GM19351 (cell line): ENCODE data around the gene RIPPLY1.
"Not testable (repeated sequence)": the region's sequence is repeated elsewhere in the genome, so short reads cannot be mapped to it uniquely, and the experiment has no call there.

Experiments used
- ATAC-seq: cut with Tn5 transposase; IDR thresholded peaks from one replicate; pipeline ENCODE4 v1.9.1; 2021; ENCODE audit warnings: mild to moderate bottlenecking, moderate library complexity; ENCODE audit not compliant: unreplicated experiment

Gene RIPPLY1

DNA sequence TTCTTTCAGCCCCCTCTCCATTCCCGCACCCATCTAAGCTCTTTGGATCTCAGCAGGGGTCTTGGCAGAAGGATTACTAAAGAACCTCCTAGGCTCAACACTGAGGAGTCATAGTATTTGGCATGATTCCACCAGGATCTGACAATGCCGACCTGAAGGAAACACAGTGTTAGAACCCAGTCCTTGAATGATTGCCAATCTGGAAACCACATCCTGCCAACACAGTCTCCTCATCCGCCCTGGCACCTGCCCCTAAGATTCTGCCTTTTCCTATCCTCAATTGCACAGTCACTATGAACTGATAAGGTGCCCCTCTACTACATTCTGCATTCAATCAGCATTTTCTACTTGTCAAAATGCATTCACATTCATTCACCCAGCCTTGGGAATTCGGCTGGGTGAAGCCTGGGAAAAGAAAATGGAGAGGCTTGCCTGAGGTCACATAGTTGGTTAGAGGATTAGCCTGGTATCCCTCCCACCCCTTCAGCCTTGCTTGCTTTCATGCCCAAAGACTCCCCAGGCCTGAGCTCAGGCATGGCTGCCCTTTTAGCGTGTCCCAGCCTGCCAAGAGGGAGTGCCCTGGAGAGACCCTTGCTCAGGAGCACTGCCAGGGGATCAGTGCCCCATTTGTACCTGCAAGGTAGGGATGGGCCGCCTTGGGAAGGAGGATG lies 14.8 kb upstream of the RIPPLY1 start:
- ATAC-seq, result no peak

DNA sequence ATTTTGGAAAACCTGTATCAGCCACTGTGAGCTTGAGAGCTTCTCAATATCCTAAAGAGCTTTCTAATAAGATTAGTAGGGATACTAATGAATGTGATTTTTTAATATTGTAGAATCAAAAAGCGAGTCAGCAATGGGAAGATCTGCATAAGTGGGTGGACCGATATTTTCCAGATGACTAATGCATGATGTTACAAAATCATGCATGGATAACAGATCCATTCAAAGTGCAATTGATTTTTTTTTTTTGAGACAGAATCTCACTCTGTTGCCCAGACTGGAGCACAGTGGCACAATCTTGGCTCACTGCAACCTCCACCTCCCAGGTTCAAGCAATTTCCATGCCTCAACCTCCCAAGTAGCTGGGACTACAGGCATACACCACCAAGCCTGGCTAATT lies 9.7 kb upstream of the RIPPLY1 start:
- ATAC-seq, result no peak

DNA sequence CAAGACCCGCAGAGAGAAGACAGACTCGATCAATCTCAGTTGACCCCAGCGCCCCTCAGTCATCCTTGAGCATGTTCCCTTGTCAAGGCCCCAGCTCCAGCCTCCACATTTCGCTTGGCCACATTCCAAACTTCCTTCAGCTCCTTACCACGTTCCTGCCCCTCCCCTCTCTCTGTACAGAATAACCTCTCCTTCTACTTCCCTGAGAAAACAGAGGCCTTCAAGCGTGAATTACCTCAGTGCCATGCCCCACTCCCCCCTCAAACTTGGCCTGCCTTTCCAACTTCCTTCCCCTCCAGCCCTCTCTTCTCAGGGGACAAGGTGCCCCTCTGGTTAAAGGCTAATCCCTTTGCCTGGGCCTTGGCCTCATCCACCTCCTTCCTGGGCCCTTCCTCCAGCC lies 3.2 kb upstream of the RIPPLY1 start:
- ATAC-seq, result no peak

DNA sequence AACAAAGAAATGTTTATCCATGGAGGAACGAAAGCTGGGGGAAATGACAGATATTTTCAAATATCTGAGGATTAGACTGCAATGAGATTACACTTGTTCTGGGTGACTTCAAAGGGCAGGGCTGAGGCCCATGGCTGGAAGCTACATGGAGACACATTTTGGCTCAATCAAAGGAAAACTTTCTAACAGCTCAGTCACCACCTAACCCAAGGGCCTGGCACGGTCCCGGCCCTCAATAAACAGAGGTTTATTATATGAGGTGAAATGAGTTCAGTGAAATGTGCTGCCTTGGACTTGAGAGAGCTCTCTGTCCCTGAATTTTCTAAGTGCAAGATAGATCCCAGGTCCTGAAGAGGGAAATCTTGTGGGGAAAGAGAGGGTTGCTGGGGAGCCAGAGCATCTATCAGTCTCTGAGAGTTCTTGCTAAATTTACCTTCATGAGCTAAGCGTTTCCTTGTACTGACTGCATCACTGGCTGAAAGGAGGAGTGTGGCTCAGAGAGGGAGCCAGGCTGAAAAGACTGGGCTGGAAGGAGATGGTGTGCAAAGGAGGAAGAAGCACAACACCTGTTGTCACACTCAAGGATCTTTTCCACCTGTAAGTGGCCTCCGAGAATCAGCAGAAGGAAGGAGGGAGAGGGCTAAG lies 2.0 kb upstream of the RIPPLY1 start:
- no peak for ATAC-seq

DNA sequence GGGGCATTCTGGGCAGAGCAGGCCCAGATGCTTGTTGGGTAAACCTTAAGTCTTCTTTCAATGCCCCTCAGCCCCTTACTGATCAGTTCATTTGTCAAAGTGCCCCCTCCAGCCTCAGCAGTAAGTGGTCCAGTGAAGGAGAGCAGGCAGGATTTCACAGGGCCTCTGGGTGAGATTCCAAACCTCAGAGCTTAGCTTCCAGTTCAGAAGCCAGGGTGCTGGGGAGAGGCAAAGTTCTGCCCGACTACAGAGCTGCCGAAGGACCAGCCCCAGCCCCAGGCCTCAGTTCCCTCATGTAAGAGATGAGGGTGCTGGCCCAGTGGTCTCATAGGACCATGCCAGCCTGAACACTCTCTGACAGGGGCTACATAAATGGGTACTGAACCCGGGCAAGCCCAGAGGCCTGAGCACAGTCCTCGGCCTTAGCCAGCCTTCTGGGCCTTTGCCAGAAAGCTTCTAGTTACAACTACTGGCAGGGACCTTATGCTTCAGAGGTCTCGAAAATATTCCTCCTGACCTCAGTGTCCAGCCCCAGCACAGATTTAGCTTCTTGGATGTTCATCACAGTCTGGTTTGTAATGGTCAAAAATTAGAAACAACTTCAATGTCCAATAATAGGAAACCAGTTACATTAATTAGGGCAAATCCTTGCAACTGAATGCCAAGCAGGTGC lies 851 bp upstream of the RIPPLY1 start:
- no peak for ATAC-seq

DNA sequence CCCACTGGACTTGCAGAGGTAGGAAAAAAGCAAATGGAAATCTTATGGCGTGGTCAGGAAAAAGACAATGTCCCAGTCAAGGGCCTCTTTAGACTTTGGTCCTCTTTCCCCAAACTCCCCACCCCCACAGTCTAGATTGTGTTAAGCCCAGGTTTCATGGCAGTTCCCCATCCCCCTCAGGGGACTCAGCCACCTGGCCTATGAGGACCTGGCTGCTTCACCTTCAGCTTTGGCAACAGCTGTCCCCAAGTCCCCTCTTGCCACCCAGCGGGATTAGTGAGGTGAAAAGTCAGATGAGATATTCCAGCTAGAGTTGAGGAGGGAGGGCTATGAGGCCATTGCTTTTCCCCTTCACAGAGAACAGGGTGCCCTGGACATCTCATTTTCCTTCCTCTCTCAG lies 457 bp downstream of the RIPPLY1 start:
- no peak for ATAC-seq

DNA sequence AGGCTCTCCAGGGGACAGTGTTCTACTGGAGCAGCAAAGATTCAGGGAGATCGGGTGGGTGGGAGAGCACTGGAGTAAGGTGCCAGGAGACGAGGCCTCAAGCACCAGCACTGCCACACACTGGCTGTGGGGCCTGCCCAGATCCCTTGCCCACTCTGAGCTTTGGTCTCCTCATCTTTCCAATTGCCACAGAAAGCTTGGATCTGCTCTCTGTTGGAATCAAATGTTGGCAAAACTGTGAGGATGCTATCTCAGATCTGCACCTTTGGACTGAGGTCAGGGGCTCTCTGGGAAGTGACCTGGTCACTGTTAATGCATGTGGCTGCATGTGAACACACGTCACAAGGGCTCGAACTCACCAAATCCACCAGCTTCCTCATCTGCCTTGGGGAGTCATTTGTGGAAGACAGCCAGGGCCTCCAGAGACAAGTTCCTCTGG lies 1.3 kb downstream of the RIPPLY1 start:
- ATAC-seq, result no peak

DNA sequence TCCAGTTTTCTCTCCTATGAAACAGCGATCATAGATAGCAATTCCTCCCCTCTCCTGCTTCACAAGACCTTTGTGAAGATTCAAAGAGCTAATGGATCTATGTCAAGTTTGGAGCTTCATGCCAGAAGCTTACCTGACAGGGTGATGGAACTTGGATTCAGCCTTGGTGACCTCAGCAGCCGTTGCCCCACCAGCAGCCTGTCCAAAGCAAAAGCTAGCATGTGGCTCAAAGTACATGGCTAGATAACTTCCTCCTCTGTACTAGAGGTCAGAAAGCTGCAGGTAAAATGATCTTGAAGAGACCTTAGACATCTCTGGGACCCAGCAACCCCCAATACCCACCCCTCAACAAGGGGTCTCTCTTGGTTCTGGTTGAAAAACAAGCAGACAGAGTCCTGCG lies 1.8 kb downstream of the RIPPLY1 start:
- no peak for ATAC-seq

DNA sequence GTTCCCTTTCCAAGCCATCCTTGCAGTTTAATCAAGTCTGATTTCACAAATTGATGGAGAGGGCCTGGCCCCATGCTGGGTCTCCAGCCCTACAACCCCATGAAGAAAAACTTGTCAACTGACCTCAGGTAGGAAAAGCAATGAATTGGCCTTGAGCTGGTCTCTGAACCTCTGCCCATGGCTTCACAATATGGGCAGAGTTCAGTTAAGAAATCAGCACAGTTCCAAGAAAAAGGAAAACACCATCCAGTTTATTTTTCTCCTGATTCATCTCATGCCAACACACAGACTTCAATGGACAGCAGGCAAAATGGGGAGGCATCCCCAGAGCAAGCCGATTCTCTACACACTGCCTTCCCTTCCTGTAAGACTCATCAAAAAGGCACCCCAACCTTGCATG lies 3.3 kb downstream of the RIPPLY1 start:
- ATAC-seq, result no peak

DNA sequence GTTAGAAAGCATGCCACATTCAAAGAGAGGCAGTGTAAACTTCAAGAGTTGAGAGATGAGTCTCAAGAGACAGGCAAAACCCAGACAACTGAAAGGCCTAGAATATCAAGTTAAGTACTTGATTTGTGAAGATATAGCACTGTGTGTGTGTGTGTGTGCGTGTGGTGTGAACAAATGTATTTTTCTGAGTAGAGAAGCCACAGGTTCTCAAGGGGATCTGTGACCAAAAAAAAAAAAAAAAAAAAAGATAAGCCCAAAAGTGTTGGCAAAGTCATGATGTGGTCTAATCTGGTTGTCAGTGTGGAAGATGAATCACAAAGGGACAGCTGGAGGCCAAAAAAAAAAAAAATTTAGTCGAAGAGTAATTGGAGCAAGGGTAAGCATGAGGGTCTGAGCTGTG lies 3.9 kb downstream of the RIPPLY1 start:
- ATAC-seq, result no peak

DNA sequence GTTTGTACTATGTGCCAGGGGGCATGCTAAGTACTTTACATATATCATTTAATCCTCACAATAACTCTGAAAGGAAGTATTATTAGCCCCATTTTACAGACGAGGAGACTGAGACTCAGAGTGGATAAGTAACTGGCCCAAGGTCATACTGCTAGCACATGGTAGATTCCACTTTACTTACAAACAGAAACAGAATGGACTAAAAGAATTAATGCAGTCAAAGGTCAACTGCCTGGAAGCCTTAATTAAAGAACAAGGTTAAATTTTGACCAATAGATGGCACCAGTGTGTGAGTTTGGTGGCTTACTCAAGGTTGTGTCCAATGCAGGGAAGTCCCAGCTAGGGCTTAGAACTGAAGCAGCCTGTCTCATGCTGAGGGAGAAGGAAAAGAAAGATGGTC lies 4.7 kb downstream of the RIPPLY1 start:
- ATAC-seq, result peak; percentile 79

DNA sequence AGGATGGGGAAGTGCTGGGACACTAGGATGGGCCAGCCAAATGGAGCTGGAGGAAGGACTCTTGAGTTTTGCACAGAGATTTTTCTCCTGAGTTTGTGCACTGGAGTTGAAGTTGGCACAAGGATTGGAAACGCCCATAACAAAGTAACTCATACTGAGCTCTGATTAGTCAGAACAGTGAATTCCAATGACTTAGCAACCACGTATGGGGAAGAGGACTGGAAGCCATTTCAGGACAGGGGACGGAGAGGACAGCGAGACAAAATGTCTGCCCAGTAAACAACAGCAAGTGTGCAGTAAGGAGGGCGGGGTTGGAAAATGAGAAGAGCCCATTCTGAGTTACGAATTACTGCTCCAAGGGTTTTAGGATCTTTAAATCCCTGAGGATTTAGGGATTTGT lies 5.9 kb downstream of the RIPPLY1 start:
- no peak for ATAC-seq

DNA sequence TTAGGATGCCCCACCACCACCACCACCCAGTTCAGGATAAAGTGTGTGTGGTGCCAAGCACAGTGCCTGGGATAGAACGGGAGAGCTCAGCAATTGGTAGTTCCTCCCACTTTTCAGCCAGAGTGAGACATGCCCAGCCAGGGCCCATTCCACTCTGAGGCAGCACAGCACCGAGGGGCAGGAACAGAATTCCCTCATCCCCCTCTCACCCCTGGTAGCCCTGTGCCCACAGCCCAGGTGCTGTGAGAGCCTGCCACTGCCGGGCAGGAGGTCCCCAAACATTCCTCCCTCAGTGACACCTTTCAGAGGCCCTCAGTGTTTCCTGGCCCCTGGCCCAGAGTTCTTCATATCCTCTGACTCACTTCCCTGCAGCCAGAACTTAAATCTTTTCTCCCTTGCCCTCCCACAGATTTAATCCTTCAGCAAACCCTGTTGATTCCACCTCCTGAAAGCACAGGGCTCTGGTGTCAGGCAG lies 8.1 kb downstream of the RIPPLY1 start:
- no peak for ATAC-seq

DNA sequence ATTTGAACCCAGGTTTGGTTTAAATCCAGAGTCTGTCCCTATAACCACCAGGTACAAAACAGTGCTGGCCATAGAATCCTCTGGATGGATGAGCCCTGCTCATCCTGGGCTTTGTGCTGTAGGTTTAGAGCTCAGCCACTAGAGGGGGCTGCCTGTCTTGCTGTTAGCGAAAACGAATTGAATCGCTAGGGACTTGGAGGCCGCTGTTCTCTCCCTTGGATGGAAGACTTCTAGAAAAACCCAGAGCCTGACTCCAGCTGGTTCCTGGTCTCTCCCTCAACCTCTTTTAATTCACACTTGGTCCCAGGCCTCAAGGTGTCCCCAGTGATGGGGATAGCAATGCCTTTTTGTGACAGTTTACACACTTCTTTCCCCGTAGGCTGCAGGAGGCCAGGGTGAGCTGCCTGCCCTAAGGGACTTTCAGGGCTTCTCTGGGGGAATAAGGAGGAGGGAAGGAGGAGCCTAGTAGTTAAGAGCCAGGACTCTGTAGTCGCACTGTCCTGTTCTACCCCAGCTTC lies 8.7 kb downstream of the RIPPLY1 start:
- peak; percentile 88 for ATAC-seq

DNA sequence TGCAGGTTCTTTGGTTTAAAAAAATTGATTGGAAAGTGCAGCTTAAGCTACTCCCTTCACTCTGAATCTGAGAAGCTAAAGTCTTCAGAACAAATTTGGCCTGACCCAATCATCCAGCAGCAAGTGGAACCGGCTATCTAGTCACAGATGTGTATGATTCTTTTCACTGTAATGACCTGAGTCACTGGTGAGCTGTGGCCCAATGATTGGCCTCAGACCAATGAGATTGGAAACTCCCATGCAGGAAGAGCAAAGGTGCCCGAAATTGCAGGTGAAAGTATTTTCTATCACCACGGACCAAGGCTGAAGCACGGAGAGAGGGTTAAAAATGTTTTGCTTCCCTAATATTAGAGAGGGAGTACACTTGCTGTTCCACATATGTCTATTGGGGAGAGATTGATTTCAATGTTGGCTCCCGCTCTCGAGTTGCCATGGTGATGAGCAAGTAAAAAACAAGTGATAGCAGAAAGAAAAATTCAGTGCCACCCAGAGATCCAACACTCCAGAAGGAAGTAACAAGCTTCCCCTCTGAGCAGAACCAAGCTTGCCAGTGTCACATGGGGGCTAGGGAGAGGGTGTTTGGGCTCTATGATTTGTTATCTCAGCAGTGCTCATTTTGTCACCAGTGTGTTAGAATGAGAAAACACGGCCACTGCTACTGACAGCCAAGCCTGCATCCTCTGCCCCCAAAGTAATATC lies 11.2 kb downstream of the RIPPLY1 start:
- ATAC-seq, result no peak

DNA sequence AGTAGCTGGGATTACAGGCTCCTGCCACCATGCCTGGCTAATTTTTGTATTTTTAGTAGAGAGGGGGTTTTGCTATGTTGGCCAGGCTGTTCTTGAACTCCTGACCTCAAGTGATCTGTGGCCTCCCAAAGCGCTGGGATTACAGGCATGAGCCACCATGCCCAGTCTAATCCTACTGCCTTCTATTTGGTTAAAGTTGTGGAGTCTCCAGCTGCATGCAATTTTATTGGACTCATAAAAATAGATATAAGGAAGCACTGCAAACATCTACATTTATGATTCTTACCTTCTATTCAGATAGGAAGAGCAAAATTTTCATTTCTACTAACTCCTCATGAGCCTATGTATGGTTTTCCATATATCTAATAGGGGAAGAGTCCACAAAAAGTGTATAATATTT lies 13.7 kb downstream of the RIPPLY1 start:
- no peak for ATAC-seq

DNA sequence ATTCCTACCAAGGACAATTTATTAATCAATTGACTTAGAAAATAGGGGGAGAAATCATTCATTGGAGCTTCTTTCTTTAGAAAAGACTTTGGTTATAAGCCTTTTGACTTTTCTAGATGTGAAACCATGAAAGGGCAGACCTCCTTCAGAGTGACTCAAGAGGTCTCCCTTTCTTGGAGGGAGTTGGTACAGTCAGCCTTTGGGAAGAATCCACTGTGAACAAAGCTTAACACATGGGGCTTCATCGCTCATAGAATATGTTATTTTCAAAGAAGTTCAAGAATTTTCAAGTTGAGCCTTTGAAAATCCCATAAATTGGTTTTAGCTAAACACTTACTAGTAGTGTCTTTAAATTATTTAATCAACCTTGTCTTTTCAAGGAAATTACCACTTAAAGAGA lies 28.0 kb downstream of the RIPPLY1 start:
- no peak for ATAC-seq

DNA sequence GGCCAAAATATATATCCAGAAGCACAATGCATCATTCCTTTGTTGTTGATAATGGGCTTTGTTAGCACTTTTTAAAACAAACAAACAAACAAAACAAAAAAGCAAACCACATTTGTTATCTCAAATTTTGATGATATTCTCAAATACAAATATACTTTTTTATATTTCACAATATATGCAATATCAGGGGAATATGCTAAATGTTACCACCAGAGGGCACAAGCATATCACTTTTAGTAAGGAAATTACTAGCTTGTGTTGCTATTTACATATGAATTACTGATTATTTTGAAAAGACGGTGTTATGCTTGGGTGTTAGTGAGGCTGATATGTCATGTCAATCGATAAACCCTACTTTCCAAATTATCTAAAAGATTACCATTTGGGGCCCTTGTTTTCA lies 29.1 kb downstream of the RIPPLY1 start:
- ATAC-seq, result no peak

DNA sequence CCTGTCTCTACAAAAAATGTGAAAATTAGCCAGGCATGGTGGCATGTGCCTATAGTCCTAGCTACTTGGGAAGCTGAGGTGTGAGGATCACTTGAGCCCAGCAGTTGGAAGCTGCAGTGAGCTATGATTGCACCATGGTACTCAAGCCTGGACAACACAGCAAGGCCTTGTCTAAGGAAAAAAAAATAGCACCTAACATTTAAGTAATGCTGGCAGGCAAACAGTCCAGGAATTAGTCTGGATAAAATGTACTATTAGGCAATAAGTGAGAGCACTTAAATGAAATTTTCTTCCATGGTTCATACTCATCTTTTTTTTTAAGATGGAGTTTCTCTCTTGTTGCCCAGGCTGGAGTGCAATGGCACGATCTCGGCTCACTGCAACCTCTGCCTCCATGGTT lies 30.3 kb downstream of the RIPPLY1 start:
- not testable (repeated sequence) for ATAC-seq

DNA sequence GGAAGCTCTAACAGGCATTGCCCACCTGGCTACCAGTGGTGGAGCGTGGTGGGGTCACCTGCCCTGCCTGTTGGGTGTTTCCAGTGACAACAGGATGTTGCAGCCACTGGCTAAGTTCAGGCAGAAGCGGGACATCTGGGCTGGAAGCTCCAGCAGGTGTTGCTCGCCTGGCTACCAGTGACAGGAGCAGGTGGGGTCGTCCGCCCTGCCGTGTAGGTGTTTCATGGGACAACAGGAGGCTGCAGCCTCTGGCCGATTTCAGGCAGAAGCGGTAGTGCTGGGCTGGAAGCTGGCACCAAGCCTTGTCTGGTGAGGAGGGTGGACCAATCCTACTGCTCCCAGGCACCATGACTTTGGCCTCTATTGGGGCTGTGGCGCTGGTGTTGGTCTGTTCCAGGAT lies 39.4 kb downstream of the RIPPLY1 start:
- no peak for ATAC-seq

DNA sequence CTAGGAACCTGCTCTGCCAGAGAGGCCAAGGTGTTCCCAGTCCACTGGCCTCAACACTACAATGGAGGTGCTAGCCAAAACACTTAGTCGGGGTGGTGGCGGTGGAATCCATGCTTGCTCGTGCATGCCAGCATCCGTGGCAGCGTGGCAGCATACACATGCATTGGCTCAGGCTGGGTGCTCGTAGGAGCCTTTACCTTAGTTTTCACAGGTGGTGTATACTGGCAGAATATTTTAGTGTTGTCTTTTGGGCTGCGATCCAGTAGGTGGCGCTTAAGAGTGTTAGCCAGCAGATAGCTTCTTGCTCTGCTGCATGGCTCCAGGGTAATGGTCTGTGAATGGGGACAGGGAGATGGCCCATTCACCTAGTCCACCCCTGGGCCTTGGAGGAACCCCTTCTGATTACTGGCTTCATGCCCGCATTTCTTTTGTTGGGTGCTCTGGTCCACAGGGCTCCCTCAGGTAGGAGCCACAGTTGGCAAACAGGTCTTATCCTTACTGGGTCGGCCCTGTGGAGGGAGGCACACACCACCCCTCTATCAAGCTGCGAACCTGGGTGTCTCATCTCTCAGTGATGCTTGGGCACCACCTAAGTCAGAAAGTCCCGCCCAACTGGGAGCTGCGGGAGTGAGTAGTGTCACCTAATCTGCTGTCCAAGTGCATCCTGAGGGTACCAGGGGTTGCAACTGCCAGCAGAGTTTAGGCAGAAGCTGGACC lies 40.0 kb downstream of the RIPPLY1 start:
- ATAC-seq, result peak; percentile 97
